GM06990 (cell line): ENCODE results near the gene MLIP.

Experiments
- DNase-seq: peaks from one replicate; pipeline ENCODE4 v3.0.0-alpha.2; 2011; ENCODE audit not compliant: insufficient read length; ENCODE audit errors: extremely low read depth
- H3K27me3 ChIP-seq: replicated peaks from 2 replicates; pipeline ENCODE4 v1.6.0; 2011; ENCODE audit warnings: low read length; ENCODE audit not compliant: control insufficient read depth, insufficient read depth
- H3K36me3 ChIP-seq: 2 replicates; pipeline ENCODE4 v1.5.1; 2011; ENCODE audit warnings: low read length; ENCODE audit not compliant: control insufficient read depth, insufficient read depth
- H3K4me3 ChIP-seq: replicated peaks from 2 replicates; pipeline ENCODE4 v1.5.1; 2011; ENCODE audit warnings: low read depth, mild to moderate bottlenecking, control low read depth, low read length
- TF ChIP-seq, protein P1 (sequence below): IDR thresholded peaks from 2 replicates; pipeline ENCODE4 v1.5.1; 2011; ENCODE audit warnings: low read length, control low read depth, mild to moderate bottlenecking, inconsistent platforms; ENCODE audit not compliant: insufficient read depth, poor library complexity, severe bottlenecking

The MLIP gene

GRCh38 chr6:54185885-54186284 is 74.6 kb downstream of the MLIP start:
- TF ChIP-seq, protein P1, sequence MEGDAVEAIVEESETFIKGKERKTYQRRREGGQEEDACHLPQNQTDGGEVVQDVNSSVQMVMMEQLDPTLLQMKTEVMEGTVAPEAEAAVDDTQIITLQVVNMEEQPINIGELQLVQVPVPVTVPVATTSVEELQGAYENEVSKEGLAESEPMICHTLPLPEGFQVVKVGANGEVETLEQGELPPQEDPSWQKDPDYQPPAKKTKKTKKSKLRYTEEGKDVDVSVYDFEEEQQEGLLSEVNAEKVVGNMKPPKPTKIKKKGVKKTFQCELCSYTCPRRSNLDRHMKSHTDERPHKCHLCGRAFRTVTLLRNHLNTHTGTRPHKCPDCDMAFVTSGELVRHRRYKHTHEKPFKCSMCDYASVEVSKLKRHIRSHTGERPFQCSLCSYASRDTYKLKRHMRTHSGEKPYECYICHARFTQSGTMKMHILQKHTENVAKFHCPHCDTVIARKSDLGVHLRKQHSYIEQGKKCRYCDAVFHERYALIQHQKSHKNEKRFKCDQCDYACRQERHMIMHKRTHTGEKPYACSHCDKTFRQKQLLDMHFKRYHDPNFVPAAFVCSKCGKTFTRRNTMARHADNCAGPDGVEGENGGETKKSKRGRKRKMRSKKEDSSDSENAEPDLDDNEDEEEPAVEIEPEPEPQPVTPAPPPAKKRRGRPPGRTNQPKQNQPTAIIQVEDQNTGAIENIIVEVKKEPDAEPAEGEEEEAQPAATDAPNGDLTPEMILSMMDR = no peak
- H3K27me3 ChIP-seq = no peaks in the 10 kb centered on the region
- no peak overlapping the region for H3K4me3 ChIP-seq
- no peak for DNase-seq
- H3K36me3 ChIP-seq = no peaks in the 10 kb centered on the region

- no peaks in the 10 kb centered on the region for H3K27me3 ChIP-seq
- TF ChIP-seq, protein P1 = no peak
- H3K4me3 ChIP-seq = no peak overlapping the region
- DNase-seq = no peak
- H3K36me3 ChIP-seq = no peaks in the 10 kb centered on the region
Measured at GRCh38 chr6:54188846-54189245, 77.6 kb downstream of the MLIP start.

GRCh38 chr6:54191461-54191860 is 80.2 kb downstream of the MLIP start:
- no peak overlapping the region for H3K4me3 ChIP-seq
- TF ChIP-seq, protein P1 = no peak
- no peaks in the 10 kb centered on the region for H3K27me3 ChIP-seq
- no peaks in the 10 kb centered on the region for H3K36me3 ChIP-seq
- DNase-seq = no peak

- DNase-seq = no peak
- Histone ChIP-seq H3K27me3 (no peaks in the 10 kb centered on the region), H3K36me3 (no peaks in the 10 kb centered on the region), H3K4me3 (no peak overlapping the region)
- TF ChIP-seq, protein P1 = no peak
Measured at GRCh38 chr6:54192993-54193392, 81.8 kb downstream of the MLIP start.

- TF ChIP-seq, protein P1 = no peak
- no peaks in the 10 kb centered on the region for H3K27me3 ChIP-seq
- no peaks in the 10 kb centered on the region for H3K36me3 ChIP-seq
- DNase-seq = no peak
- H3K4me3 ChIP-seq = no peak overlapping the region
Measured at GRCh38 chr6:54193560-54193959, 82.3 kb downstream of the MLIP start.

GRCh38 chr6:54194067-54194466 is 82.8 kb downstream of the MLIP start:
- DNase-seq = no peak
- TF ChIP-seq, protein P1 = no peak

More at GRCh38 chr6:54194067-54194466, 82.8 kb downstream of the MLIP start:
- H3K4me3 ChIP-seq = no peak overlapping the region
- H3K27me3 ChIP-seq = no peaks in the 10 kb centered on the region
- H3K36me3 ChIP-seq = no peaks in the 10 kb centered on the region
